Keratinocyte (primary cell): ENCODE measurements around the gene FAM209B. TPM values are rescaled to one million over a fixed set of nuclear protein-coding genes. Genes with fewer than 3 reads are reported as not detected.
"Not testable (repeated sequence)": the region's sequence is repeated elsewhere in the genome, so short reads cannot be mapped to it uniquely, and the experiment has no call there.

ENCODE experiments used
- DNase-seq: peaks from one replicate; pipeline ENCODE4 v3.0.0-alpha.2; 2011; ENCODE audit warnings: low read depth, missing footprints, low spot score
- FAIRE-seq: peaks from 2 replicates; lab custom pipeline; 2011; peaks lifted over from hg19 to GRCh38; lab: Jason Lieb, UNC
- H2AFZ ChIP-seq: 2 replicates; pipeline ENCODE4 v1.6.0; 2012; ENCODE audit warnings: low read length, control low read depth, inconsistent platforms; ENCODE audit not compliant: control insufficient read depth
- H3K27ac ChIP-seq: 2 replicates; pipeline ENCODE4 v1.5.1; 2011; ENCODE audit warnings: low read length; ENCODE audit not compliant: control insufficient read depth, insufficient read depth
- H3K27me3 ChIP-seq: 3 replicates; pipeline ENCODE4 v1.6.0; 2011; ENCODE audit warnings: low read length; ENCODE audit not compliant: control insufficient read depth, insufficient read depth; ENCODE audit errors: extremely low read depth
- H3K36me3 ChIP-seq, 2 experiments: 2 replicates in 1 of 2; 3 replicates in 1 of 2; pipeline ENCODE4 v1.5.1; 2011; ENCODE audit warnings: low read length in 2 of 2, mild to moderate bottlenecking in 1 of 2; ENCODE audit not compliant: control insufficient read depth in 2 of 2, insufficient read depth in 2 of 2; ENCODE audit errors: extremely low read depth in 1 of 2
- H3K4me1 ChIP-seq: 3 replicates; pipeline ENCODE4 v1.5.1; 2011; ENCODE audit warnings: low read length; ENCODE audit not compliant: control insufficient read depth, insufficient read depth; ENCODE audit errors: extremely low read depth
- H3K4me2 ChIP-seq: 3 replicates; pipeline ENCODE4 v1.6.0; 2011; ENCODE audit warnings: low read depth, low read length; ENCODE audit not compliant: control insufficient read depth, insufficient read depth; ENCODE audit errors: extremely low read depth
- H3K4me3 ChIP-seq, 3 experiments: fragments of 200-600 bp in 1 of 3; sonication (generic) in 1 of 3; 2 replicates in 2 of 3; 3 replicates in 1 of 3; pipeline ENCODE4 v1.5.1; 2011 to 2016; ENCODE audit warnings: low read length in 3 of 3, mild to moderate bottlenecking in 3 of 3, control low read depth in 2 of 3, inconsistent platforms in 1 of 3, low read depth in 1 of 3, mixed read lengths in 1 of 3, mixed run types in 1 of 3, moderate library complexity in 1 of 3; ENCODE audit not compliant: control insufficient read depth in 2 of 3, insufficient read depth in 2 of 3; ENCODE audit errors: extremely low read depth in 1 of 3
- H3K79me2 ChIP-seq: 2 replicates; pipeline ENCODE4 v1.6.0; 2012; ENCODE audit warnings: low read length; ENCODE audit not compliant: control insufficient read depth, insufficient read depth
- H3K9ac ChIP-seq: 3 replicates; pipeline ENCODE4 v1.6.0; 2011; ENCODE audit warnings: low read length; ENCODE audit not compliant: control insufficient read depth, insufficient read depth; ENCODE audit errors: extremely low read depth
- H3K9me1 ChIP-seq: 3 replicates; pipeline ENCODE4 v1.6.0; 2011; ENCODE audit warnings: low read length; ENCODE audit not compliant: control insufficient read depth, insufficient read depth; ENCODE audit errors: extremely low read depth
- H3K9me3 ChIP-seq: 2 replicates; pipeline ENCODE4 v1.5.1; 2012; ENCODE audit warnings: low read depth, low read length; ENCODE audit not compliant: control insufficient read depth
- H4K20me1 ChIP-seq: 3 replicates; pipeline ENCODE4 v1.6.0; 2011; ENCODE audit warnings: low read length; ENCODE audit not compliant: control insufficient read depth, insufficient read depth; ENCODE audit errors: extremely low read depth
- EZH2 ChIP-seq: IDR thresholded peaks from one replicate; pipeline ENCODE4 v1.6.1; 2012; ENCODE audit warnings: inconsistent platforms, mild to moderate bottlenecking, low read length, moderate library complexity
- dilution Hi-C: fragments of 300-500 bp; cut with MboI; formaldehyde crosslinking; loops from one replicate; pipeline ENCODE4 v1.7.0; 2020; ENCODE audit warnings: low sequenced_read_pairs; ENCODE audit not compliant: extremely low pct_ligation_motif_present
- polyA plus RNA-seq, 5 experiments: library from polyadenylated mRNA; depleted of rRNA in 3 of 5; stranded (reverse) in 3 of 5; stranded (forward) in 1 of 5; unstranded in 1 of 5; fragments of >200 nt; gene quantifications; 1 replicate in 1 of 5; 2 replicates in 3 of 5; 3 replicates in 1 of 5; pipeline versions ENCODE4 v1.2.1 to v1.2.3, GENCODE V29; 2011 to 2012; ENCODE audit warnings: missing spikeins in 2 of 5, low read depth in 1 of 5, low replicate concordance in 1 of 5
- TF ChIP-seq, protein P1 (sequence below), 3 experiments: IDR thresholded peaks in 1 of 3; conservative IDR thresholded peaks in 1 of 3; optimal IDR thresholded peaks in 1 of 3; 2 replicates in 2 of 3; 3 replicates in 1 of 3; pipeline versions ENCODE3 to v1.5.1; 2011; ENCODE audit warnings: low read length in 3 of 3, mild to moderate bottlenecking in 3 of 3, moderate library complexity in 2 of 3, control low read depth in 1 of 3, inconsistent platforms in 1 of 3; ENCODE audit not compliant: insufficient read depth in 2 of 3; ENCODE audit errors: extremely low read depth in 1 of 3

Gene FAM209B
- polyA plus RNA-seq, 1 donor (not counting 4 experiments of a cell fraction or from before 2014, with no cell fraction given) = 0.38 TPM

DNA sequence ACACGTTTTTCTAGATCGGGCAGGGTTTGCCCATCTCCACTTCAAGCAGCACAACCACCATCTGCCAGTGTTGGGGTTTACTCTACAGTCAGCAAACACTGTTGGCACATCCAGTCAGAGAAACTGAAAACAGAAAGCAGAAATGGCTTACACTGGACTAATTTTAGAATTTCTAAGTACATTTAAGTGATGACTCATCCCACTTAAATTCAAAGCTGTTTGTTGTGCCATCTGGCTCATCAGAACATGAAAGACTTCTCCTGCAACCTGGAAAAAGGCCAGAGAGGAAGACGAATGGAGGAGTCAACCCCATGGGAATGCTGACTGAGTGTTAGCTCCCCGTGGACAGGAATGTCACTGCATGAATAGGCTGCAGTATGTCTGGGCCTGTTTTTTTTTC, 21.8 kb downstream of the FAM209B start:
- TF ChIP-seq, protein P1, sequence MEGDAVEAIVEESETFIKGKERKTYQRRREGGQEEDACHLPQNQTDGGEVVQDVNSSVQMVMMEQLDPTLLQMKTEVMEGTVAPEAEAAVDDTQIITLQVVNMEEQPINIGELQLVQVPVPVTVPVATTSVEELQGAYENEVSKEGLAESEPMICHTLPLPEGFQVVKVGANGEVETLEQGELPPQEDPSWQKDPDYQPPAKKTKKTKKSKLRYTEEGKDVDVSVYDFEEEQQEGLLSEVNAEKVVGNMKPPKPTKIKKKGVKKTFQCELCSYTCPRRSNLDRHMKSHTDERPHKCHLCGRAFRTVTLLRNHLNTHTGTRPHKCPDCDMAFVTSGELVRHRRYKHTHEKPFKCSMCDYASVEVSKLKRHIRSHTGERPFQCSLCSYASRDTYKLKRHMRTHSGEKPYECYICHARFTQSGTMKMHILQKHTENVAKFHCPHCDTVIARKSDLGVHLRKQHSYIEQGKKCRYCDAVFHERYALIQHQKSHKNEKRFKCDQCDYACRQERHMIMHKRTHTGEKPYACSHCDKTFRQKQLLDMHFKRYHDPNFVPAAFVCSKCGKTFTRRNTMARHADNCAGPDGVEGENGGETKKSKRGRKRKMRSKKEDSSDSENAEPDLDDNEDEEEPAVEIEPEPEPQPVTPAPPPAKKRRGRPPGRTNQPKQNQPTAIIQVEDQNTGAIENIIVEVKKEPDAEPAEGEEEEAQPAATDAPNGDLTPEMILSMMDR (optimal IDR thresholded peaks at IDR 0.05 in 1 of 3, IDR thresholded peaks at IDR 0.05 in 1 of 3, conservative IDR thresholded peaks at IDR 0.05 in 1 of 3; ENCODE audit: extremely low read depth in 1 of 3, insufficient read depth in 2 of 3, low read length in 3 of 3) = peak; percentile 16 to 36 (median 29)
- TF ChIP-seq EZH2 = no peak
- Histone ChIP-seq H3K4me2 (peak overlapping the region; percentile 78), H3K36me3 (no peaks in the 10 kb centered on the region), H3K9ac (peak overlapping the region; percentile 51), H4K20me1 (no peaks in the 10 kb centered on the region), H3K27ac (peak overlapping the region; percentile 65), H3K79me2 (no peaks in the 10 kb centered on the region), H3K4me3 (peak overlapping the region in 2 of 3 experiments; percentile 36), H3K27me3 (no peaks in the 10 kb centered on the region), H3K9me1 (no peaks in the 10 kb centered on the region), H3K4me1 (peaks cover 9% of the 10 kb centered on the region), H2AFZ (peak overlapping the region; percentile 67), H3K9me3 (no peaks in the 10 kb centered on the region)
- DNase-seq = peak; percentile 98
- dilution Hi-C loops = no loop called here
- FAIRE-seq = peak; percentile 53

DNA sequence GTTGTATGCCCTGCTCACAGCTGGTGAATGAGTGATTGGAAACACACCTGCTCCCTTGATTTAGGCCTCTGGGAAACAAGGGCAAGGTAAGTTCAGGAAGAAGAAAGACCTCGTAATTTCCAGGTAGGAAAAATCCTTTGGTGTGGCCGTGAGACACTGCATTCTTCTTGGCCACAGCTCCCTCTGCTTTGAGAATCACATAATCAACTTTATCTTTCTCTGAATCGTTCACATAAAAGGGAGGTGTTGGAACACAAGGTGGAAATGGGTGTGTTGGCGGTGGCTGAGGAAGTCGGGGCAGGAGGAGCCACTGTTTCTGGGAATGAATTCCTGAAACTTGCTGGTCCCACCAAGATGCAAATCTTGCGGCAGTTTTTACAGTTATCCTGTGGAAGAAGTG, 25.9 kb downstream of the FAM209B start:
- Histone ChIP-seq H3K79me2 (no peaks in the 10 kb centered on the region), H3K36me3 (no peaks in the 10 kb centered on the region), H3K9ac (no peak overlapping the region), H3K9me3 (no peaks in the 10 kb centered on the region), H2AFZ (peak overlapping the region; percentile 17), H3K9me1 (no peaks in the 10 kb centered on the region), H3K4me2 (no peak overlapping the region), H3K27me3 (no peaks in the 10 kb centered on the region), H4K20me1 (no peaks in the 10 kb centered on the region), H3K4me3 (no peak overlapping the region), H3K4me1 (peaks cover 9% of the 10 kb centered on the region), H3K27ac (no peak overlapping the region)
- TF ChIP-seq, protein P1 (optimal IDR thresholded peaks at IDR 0.05 in 1 of 3, IDR thresholded peaks at IDR 0.05 in 1 of 3, conservative IDR thresholded peaks at IDR 0.05 in 1 of 3; ENCODE audit: extremely low read depth in 1 of 3, insufficient read depth in 2 of 3, low read length in 3 of 3) = no peak
- no peak for TF ChIP-seq EZH2
- no peak for DNase-seq
- FAIRE-seq = no peak
- dilution Hi-C loops = no loop called here

DNA sequence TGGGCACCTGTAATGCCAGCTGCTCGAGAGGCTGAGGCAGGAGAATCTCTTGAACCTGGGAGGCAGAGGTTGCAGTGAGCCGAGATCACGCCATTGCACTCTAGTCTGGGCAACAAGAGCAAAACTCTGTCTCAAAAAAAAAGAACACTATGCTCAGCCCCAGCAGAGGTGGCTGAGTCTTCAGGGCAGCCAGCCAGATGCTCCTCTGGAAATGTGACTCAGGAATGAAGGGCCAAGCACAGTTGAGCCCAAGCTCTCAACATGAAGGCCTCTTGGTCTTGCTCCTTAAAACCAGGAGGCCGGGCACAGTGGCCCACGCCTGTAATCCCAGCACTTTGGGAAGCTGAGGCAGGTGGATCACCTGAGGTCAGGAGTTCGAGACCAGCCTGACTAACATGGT, 31.5 kb downstream of the FAM209B start:
- H3K36me3 ChIP-seq, H3K4me2 ChIP-seq, H3K27me3 ChIP-seq, DNase-seq, dilution Hi-C loops, H3K9ac ChIP-seq, H2AFZ ChIP-seq, H3K4me1 ChIP-seq, H3K79me2 ChIP-seq, H3K9me3 ChIP-seq, FAIRE-seq, H3K27ac ChIP-seq, H3K4me3 ChIP-seq, H4K20me1 ChIP-seq, H3K9me1 ChIP-seq: not testable (repeated sequence)
